Activated CD4-positive, alpha-beta T cell treated with anti-CD3 and anti-CD28 coated beads, Interleukin-2, amount 10 ng/mL, durations not matched to agents 7 days and 5 days (primary cell): ENCODE results near the gene RPS24. TPM values are rescaled to one million over a fixed set of nuclear protein-coding genes. Genes with fewer than 3 reads are reported as not detected.

Experiments used
- CTCF ChIA-PET: fragments of 350-600 bp; sonication (Branson Sonifier 250); formaldehyde crosslinking; loops from one replicate; lab custom pipeline; 2021; ENCODE audit warnings: antibody characterized with exemption; lab: Charles Lee
- POLR2A ChIA-PET: fragments of 350-600 bp; sonication (Branson Sonifier 250); formaldehyde crosslinking; loops from one replicate; lab custom pipeline; 2021; ENCODE audit warnings: antibody characterized with exemption; lab: Charles Lee
- DNase-seq: peaks from one replicate; pipeline ENCODE4 v3.0.0-alpha.2; 2020
- H3K27ac Mint-ChIP-seq: one replicate; pipeline ENCODE4 v1.8.0; 2021; ENCODE audit warnings: mild to moderate bottlenecking, moderate library complexity, mixed read lengths
- H3K27me3 Mint-ChIP-seq: one replicate; pipeline ENCODE4 v1.8.0; 2021; ENCODE audit warnings: mixed read lengths
- H3K36me3 Mint-ChIP-seq: one replicate; pipeline ENCODE4 v1.8.0; 2021; ENCODE audit warnings: low read depth, mixed read lengths
- H3K4me1 Mint-ChIP-seq: one replicate; pipeline ENCODE4 v1.8.0; 2021; ENCODE audit warnings: mixed read lengths
- H3K4me3 Mint-ChIP-seq: one replicate; pipeline ENCODE4 v1.8.0; 2021; ENCODE audit warnings: mild to moderate bottlenecking, moderate library complexity, mixed read lengths
- H3K9me3 Mint-ChIP-seq: one replicate; pipeline ENCODE4 v1.8.0; 2021; ENCODE audit warnings: mixed read lengths
- total RNA-seq, 2 experiments: library from RNA; stranded (reverse); gene quantifications; one replicate each; pipeline ENCODE4 v1.2.3, GENCODE V29; 2021

RPS24 gene
- total RNA-seq, 2 experiments from 2014 or later = 1,565 to 2,086 TPM

- POLR2A ChIA-PET = no interaction called here
- DNase-seq = no peak
- peaks cover 53% of the 10 kb centered on the region for H3K36me3 Mint-ChIP-seq
- peak overlapping the region; percentile 85 for H3K4me3 Mint-ChIP-seq
- CTCF ChIA-PET = interaction anchor here (1.2 kb wide), 1 partner anchor 1024 kb away, joined by 3 read pairs; no protein-coding TSS in a partner anchor
- H3K27ac Mint-ChIP-seq = peak overlapping the region; percentile 91
- no peaks in the 10 kb centered on the region for H3K27me3 Mint-ChIP-seq
- H3K9me3 Mint-ChIP-seq = no peaks in the 10 kb centered on the region
- H3K4me1 Mint-ChIP-seq = peaks cover 54% of the 10 kb centered on the region
Observed at GRCh38 chr10:78035025-78035424, 1.4 kb downstream of the RPS24 start.

- Mint-ChIP-seq H3K27ac (peak overlapping the region; percentile 91), H3K36me3 (peaks cover 56% of the 10 kb centered on the region), H3K4me3 (peak overlapping the region; percentile 85), H3K4me1 (peaks cover 52% of the 10 kb centered on the region), H3K9me3 (no peaks in the 10 kb centered on the region), H3K27me3 (no peaks in the 10 kb centered on the region)
- ChIA-PET POLR2A (interaction anchor here (0.6 kb wide), 1 partner anchor 102 kb away, joined by 3 read pairs; no protein-coding TSS in a partner anchor), CTCF (interaction anchor here (0.8 to 1.2 kb wide), 2 partner anchors 1024 to 1161 kb away, joined by 3 read pairs; no protein-coding TSS in a partner anchor)
- DNase-seq = no peak
Observed at GRCh38 chr10:78035437-78035836, 1.8 kb downstream of the RPS24 start.

- Mint-ChIP-seq H3K9me3 (no peaks in the 10 kb centered on the region), H3K4me1 (peaks cover 58% of the 10 kb centered on the region), H3K27ac (peak overlapping the region; percentile 91), H3K27me3 (no peaks in the 10 kb centered on the region), H3K36me3 (peaks cover 62% of the 10 kb centered on the region), H3K4me3 (peak overlapping the region; percentile 85)
- no peak for DNase-seq
- CTCF ChIA-PET = interaction anchor here (0.8 to 1.2 kb wide), 3 partner anchors 10 to 1160 kb away, joined by 3 to 4 read pairs (median 3); no protein-coding TSS in a partner anchor
- POLR2A ChIA-PET = interaction anchor here (0.6 kb wide), 1 partner anchor 103 kb away, joined by 3 read pairs; no protein-coding TSS in a partner anchor
Observed at GRCh38 chr10:78035933-78036583, 2.4 kb downstream of the RPS24 start.

- H3K27me3 Mint-ChIP-seq = no peaks in the 10 kb centered on the region
- ChIA-PET POLR2A (no interaction called here), CTCF (no interaction called here)
- H3K36me3 Mint-ChIP-seq = peaks cover 73% of the 10 kb centered on the region
- no peak overlapping the region for H3K27ac Mint-ChIP-seq
- no peaks in the 10 kb centered on the region for H3K9me3 Mint-ChIP-seq
- H3K4me3 Mint-ChIP-seq = no peak overlapping the region
- no peak for DNase-seq
- peaks cover 62% of the 10 kb centered on the region for H3K4me1 Mint-ChIP-seq
Observed at GRCh38 chr10:78038105-78038504, 4.4 kb downstream of the RPS24 start.

- peaks cover 75% of the 10 kb centered on the region for H3K36me3 Mint-ChIP-seq
- H3K4me3 Mint-ChIP-seq = no peak overlapping the region
- ChIA-PET POLR2A (no interaction called here), CTCF (no interaction called here)
- H3K9me3 Mint-ChIP-seq = no peaks in the 10 kb centered on the region
- no peak overlapping the region for H3K27ac Mint-ChIP-seq
- peaks cover 59% of the 10 kb centered on the region for H3K4me1 Mint-ChIP-seq
- no peak for DNase-seq
- H3K27me3 Mint-ChIP-seq = no peaks in the 10 kb centered on the region
Observed at GRCh38 chr10:78038791-78039547, 5.3 kb downstream of the RPS24 start.

GRCh38 chr10:78039743-78040142 is 6.1 kb downstream of the RPS24 start:
- Mint-ChIP-seq H3K27me3 (no peaks in the 10 kb centered on the region), H3K9me3 (no peaks in the 10 kb centered on the region), H3K36me3 (peaks cover 71% of the 10 kb centered on the region), H3K27ac (no peak overlapping the region), H3K4me3 (no peak overlapping the region), H3K4me1 (peaks cover 64% of the 10 kb centered on the region)
- POLR2A ChIA-PET = no interaction called here
- CTCF ChIA-PET = interaction anchor here (1.3 kb wide), 1 partner anchor 27 kb away, joined by 3 read pairs; no protein-coding TSS in a partner anchor
- no peak for DNase-seq

GRCh38 chr10:78041170-78042057 is 7.8 kb downstream of the RPS24 start:
- no peak overlapping the region for H3K27ac Mint-ChIP-seq
- H3K4me1 Mint-ChIP-seq = peaks cover 58% of the 10 kb centered on the region
- H3K9me3 Mint-ChIP-seq = no peaks in the 10 kb centered on the region
- CTCF ChIA-PET = interaction anchor here (1.3 kb wide), 1 partner anchor 29 kb away, joined by 3 read pairs; no protein-coding TSS in a partner anchor
- no peak overlapping the region for H3K4me3 Mint-ChIP-seq
- no peaks in the 10 kb centered on the region for H3K27me3 Mint-ChIP-seq
- POLR2A ChIA-PET = no interaction called here
- no peak for DNase-seq
- peaks cover 54% of the 10 kb centered on the region for H3K36me3 Mint-ChIP-seq

- Mint-ChIP-seq H3K36me3 (peaks cover 46% of the 10 kb centered on the region), H3K4me1 (peaks cover 51% of the 10 kb centered on the region), H3K27me3 (no peaks in the 10 kb centered on the region), H3K4me3 (no peak overlapping the region), H3K9me3 (no peaks in the 10 kb centered on the region), H3K27ac (no peak overlapping the region)
- POLR2A ChIA-PET = interaction anchor here (0.7 kb wide), 1 partner anchor 13 kb away, joined by 3 read pairs; no protein-coding TSS in a partner anchor
- CTCF ChIA-PET = no interaction called here
- DNase-seq = no peak
Observed at GRCh38 chr10:78042058-78042751, 8.5 kb downstream of the RPS24 start.

GRCh38 chr10:78042752-78043104 is 9.1 kb downstream of the RPS24 start:
- H3K27ac Mint-ChIP-seq = no peak overlapping the region
- no peak overlapping the region for H3K4me3 Mint-ChIP-seq
- H3K9me3 Mint-ChIP-seq = no peaks in the 10 kb centered on the region
- H3K27me3 Mint-ChIP-seq = no peaks in the 10 kb centered on the region
- ChIA-PET POLR2A (interaction anchor here (0.7 kb wide), 1 partner anchor 14 kb away, joined by 3 read pairs; no protein-coding TSS in a partner anchor), CTCF (no interaction called here)
- H3K36me3 Mint-ChIP-seq = peaks cover 41% of the 10 kb centered on the region
- no peak for DNase-seq
- H3K4me1 Mint-ChIP-seq = peaks cover 50% of the 10 kb centered on the region

GRCh38 chr10:78044179-78044578 is 10.5 kb downstream of the RPS24 start:
- no peak for DNase-seq
- ChIA-PET CTCF (interaction anchor here (0.6 kb wide), 1 partner anchor 203 kb away, joined by 3 read pairs; no protein-coding TSS in a partner anchor), POLR2A (interaction anchor here (0.6 kb wide), 1 partner anchor 66 kb away, joined by 4 read pairs; no protein-coding TSS in a partner anchor)
- no peaks in the 10 kb centered on the region for H3K9me3 Mint-ChIP-seq
- no peak overlapping the region for H3K4me3 Mint-ChIP-seq
- H3K27me3 Mint-ChIP-seq = no peaks in the 10 kb centered on the region
- H3K4me1 Mint-ChIP-seq = peaks cover 43% of the 10 kb centered on the region
- peaks cover 32% of the 10 kb centered on the region for H3K36me3 Mint-ChIP-seq
- H3K27ac Mint-ChIP-seq = peak overlapping the region; percentile 14

GRCh38 chr10:78044699-78045098 is 11.0 kb downstream of the RPS24 start:
- Mint-ChIP-seq H3K36me3 (peaks cover 27% of the 10 kb centered on the region), H3K4me1 (peaks cover 38% of the 10 kb centered on the region), H3K9me3 (no peaks in the 10 kb centered on the region), H3K27me3 (no peaks in the 10 kb centered on the region), H3K4me3 (no peak overlapping the region), H3K27ac (no peak overlapping the region)
- DNase-seq = no peak
- CTCF ChIA-PET = interaction anchor here (0.6 to 1.3 kb wide), 2 partner anchors 17 to 203 kb away, joined by 3 read pairs; no protein-coding TSS in a partner anchor
- POLR2A ChIA-PET = interaction anchor here (0.6 kb wide), 1 partner anchor 67 kb away, joined by 4 read pairs; no protein-coding TSS in a partner anchor
